ENCODE data around the gene PLTP. TPM values are rescaled to one million over a fixed set of nuclear protein-coding genes. Genes with fewer than 3 reads are reported as not detected.

Gene PLTP
- total RNA-seq, 4 donors from 2014 or later: 45.6 to 456 (median 177) TPM

DNA sequence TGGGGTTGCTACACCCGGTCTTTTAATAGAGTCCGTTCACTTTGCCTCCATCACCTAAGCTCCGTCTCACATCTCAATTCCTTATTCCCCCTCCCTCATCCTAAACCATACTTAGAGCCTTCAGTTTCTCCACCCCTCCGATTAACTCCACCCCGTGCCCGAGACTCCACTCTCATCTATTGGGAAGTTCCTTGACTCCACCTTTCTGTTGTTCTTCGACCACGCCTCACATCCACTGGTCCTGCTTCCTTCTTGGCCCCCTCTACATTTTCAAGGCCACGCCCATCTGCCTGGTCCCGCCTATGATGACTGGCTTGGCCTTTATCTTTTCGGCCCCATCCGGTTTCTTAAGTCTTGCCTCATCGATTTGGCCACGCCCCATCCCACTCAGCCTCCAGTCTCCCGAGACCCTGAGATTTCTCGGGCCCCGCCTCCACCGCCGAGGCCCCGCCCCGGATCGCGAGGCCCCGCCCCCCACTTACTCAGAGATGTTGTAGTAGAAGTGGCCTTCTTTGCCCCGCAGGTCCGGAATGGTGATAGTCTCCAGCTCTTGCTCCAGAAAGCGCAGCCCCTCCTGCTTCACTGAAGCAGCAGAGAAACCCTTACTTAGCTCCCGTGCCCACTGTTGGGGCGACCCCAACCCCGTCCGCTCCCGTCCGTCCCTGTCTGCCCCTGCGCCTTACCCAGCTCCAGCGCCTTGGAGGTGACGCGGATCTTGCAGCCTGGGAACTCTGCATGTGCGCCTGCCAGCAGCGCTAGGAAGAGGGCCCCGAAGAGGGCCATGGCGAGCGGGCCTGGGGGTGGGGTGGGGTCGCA lies 1.1 kb downstream of the PLTP start:
- TF ChIP-seq POLR2AphosphoS5 (IDR thresholded peaks at IDR 0.05): peak; percentile 65
- peak; percentile 23 to 69 for TF ChIP-seq POLR2A (IDR thresholded peaks at IDR 0.05)
- TF ChIP-seq, protein P1, sequence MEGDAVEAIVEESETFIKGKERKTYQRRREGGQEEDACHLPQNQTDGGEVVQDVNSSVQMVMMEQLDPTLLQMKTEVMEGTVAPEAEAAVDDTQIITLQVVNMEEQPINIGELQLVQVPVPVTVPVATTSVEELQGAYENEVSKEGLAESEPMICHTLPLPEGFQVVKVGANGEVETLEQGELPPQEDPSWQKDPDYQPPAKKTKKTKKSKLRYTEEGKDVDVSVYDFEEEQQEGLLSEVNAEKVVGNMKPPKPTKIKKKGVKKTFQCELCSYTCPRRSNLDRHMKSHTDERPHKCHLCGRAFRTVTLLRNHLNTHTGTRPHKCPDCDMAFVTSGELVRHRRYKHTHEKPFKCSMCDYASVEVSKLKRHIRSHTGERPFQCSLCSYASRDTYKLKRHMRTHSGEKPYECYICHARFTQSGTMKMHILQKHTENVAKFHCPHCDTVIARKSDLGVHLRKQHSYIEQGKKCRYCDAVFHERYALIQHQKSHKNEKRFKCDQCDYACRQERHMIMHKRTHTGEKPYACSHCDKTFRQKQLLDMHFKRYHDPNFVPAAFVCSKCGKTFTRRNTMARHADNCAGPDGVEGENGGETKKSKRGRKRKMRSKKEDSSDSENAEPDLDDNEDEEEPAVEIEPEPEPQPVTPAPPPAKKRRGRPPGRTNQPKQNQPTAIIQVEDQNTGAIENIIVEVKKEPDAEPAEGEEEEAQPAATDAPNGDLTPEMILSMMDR (IDR thresholded peaks at IDR 0.05): no peak
- no peak for TF ChIP-seq EP300 (IDR thresholded peaks at IDR 0.05)
- Histone ChIP-seq H3K4me3 (peak overlapping the region; percentile 34 to 60), H3K36me3 (peaks cover 0 to 13% of the 10 kb centered on the region in 2 donors), H3K4me1 (peaks cover 0 to 23% (median 5%) of the 10 kb centered on the region in 3 donors), H3K9me3 (no peaks in the 10 kb centered on the region), H3K27ac (peak overlapping the region; percentile 2 to 89 (median 85)), H3K27me3 (peaks cover 23% of the 10 kb centered on the region)
- ATAC-seq: peak; percentile 93
- 2 to 6% methylated on average over 17 to 23 of the region's 43 CpGs for WGBS, 2 donors (ENCODE audit: low coverage in 1 of 2)

DNA sequence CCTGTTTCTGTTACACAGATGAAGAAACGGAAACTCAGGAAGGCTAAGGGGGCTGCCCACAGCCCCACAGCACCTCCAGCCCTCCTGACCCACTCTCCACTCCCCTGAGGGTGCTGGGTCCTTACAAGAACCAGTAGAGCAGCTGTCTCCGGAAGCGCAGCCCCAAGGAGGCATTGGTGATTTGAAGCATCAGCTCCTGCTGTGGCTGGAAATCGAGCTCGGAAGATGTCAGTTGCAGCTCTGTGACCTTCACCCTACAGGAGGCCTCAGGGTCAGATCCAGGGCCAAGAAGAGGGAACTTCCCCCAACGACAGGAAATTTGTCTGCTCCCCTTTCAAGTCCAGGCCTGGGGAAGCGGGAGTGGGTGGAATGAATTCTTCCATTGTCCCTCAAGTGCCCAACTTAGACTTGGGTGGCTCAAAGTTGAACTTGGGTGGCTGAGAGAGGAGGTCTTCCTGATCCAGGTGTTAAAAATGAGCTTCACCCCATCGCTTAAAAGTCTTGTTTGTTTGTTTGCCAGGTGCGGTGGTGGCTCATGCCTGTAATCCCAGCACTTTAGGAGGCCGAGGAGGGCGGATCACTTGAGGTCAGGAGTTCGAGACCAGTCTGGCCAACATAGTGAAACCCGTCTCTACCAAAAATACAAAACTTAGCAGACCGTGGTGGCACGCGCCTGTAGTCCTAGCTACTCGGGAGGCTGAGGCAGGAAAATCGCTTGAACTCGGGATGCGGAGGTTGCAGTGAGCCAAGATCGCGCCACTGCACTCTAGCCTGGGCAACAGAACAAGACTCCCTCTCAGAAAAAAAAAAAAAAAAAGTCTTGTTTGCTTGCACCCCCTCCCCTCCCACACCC lies 1.9 kb downstream of the PLTP start:
- WGBS, 2 donors (ENCODE audit: low coverage in 1 of 2): 40 to 56% methylated on average over 1 to 12 of the region's 22 CpGs
- Histone ChIP-seq H3K27ac (peak overlapping the region in 3 of 4 donors; percentile 54 to 89 (median 82)), H3K27me3 (peaks cover 19% of the 10 kb centered on the region), H3K4me3 (peak overlapping the region in 1 of 2 donors; percentile 60), H3K9me3 (no peaks in the 10 kb centered on the region), H3K4me1 (peaks cover 0 to 23% (median 5%) of the 10 kb centered on the region in 3 donors), H3K36me3 (peaks cover 0 to 22% of the 10 kb centered on the region in 2 donors)
- TF ChIP-seq EP300 (IDR thresholded peaks at IDR 0.05): no peak
- TF ChIP-seq, protein P1 (IDR thresholded peaks at IDR 0.05): no peak
- no peak for TF ChIP-seq POLR2A (IDR thresholded peaks at IDR 0.05)
- TF ChIP-seq POLR2AphosphoS5 (IDR thresholded peaks at IDR 0.05): no peak
- ATAC-seq: no peak

DNA sequence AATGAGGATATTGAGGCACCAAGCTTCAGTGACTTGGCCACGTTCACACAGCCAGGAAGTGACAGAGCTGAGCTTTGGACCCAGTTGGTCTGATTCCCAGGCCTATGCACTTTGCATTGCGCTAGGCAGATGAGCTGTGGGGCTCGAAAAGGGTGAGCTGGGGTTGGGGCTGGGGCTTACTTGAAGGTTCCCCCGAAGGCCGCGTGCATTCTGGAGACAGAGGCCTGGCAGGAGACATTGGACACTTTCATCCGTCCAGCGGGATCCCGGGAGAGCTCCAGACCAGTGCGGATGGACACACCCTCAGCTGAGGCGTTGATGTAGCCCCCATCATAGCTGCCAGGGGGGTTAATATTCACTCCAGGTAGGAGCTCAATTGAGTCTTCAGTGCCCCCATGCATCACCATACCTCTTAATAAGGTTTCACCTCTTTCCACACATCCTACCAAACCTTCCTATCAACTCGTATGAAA lies 2.6 kb downstream of the PLTP start:
- H3K4me1 ChIP-seq: peaks cover 0 to 23% (median 5%) of the 10 kb centered on the region in 3 donors
- H3K4me3 ChIP-seq: no peak overlapping the region
- peak overlapping the region in 1 of 4 donors; percentile 89 for H3K27ac ChIP-seq
- peaks cover 19% of the 10 kb centered on the region for H3K27me3 ChIP-seq
- no peak for ATAC-seq
- 82 to 83% methylated on average over 2 to 8 of the region's 12 CpGs for WGBS, 2 donors (ENCODE audit: low coverage in 1 of 2)
- H3K36me3 ChIP-seq: peaks cover 0 to 28% of the 10 kb centered on the region in 2 donors
- H3K9me3 ChIP-seq: no peaks in the 10 kb centered on the region
- TF ChIP-seq EP300 (IDR thresholded peaks at IDR 0.05) (no peak), POLR2A (IDR thresholded peaks at IDR 0.05) (no peak), POLR2AphosphoS5 (IDR thresholded peaks at IDR 0.05) (no peak)
- TF ChIP-seq, protein P1 (IDR thresholded peaks at IDR 0.05): no peak

DNA sequence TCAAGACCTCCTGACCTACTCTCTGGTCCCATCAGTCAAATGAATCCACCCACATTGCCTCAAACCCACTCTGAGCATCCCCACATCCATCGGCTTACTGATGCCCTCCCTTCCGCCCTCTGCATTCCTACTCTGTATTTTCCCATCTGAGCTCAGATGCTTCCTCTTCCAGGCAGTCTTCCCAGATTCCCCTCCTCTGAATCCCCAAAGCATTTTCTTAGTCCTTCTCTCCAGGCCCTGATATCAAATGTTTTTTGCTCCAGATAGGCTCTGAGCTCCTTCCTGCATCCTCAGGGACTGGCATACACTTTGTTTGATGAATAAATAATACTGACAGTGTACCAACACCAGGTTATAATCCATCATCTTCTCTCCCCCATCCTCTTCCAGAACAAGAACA lies 3.9 kb downstream of the PLTP start:
- ATAC-seq: no peak
- Histone ChIP-seq H3K4me1 (peaks cover 0 to 23% (median 5%) of the 10 kb centered on the region in 3 donors), H3K27ac (no peak overlapping the region), H3K27me3 (peaks cover 11% of the 10 kb centered on the region), H3K4me3 (no peak overlapping the region), H3K36me3 (peaks cover 0 to 37% of the 10 kb centered on the region in 2 donors), H3K9me3 (no peaks in the 10 kb centered on the region)
- TF ChIP-seq POLR2AphosphoS5 (IDR thresholded peaks at IDR 0.05): no peak
- no peak for TF ChIP-seq POLR2A (IDR thresholded peaks at IDR 0.05)
- TF ChIP-seq, protein P1 (IDR thresholded peaks at IDR 0.05): no peak
- TF ChIP-seq EP300 (IDR thresholded peaks at IDR 0.05): no peak
- 91 to 100% methylated on average over 2 of the region's 2 CpGs for WGBS, 2 donors (ENCODE audit: low coverage in 1 of 2)

All from gastroesophageal sphincter (tissue), 4 donors.